A673 (cell line): Measurements from ENCODE around the gene TSC2. TPM values are rescaled to one million over a fixed set of nuclear protein-coding genes. Genes with fewer than 3 reads are reported as not detected.
A peak's percentile ranks its signal among the peaks of the same experiment; 100 is the strongest.

Experiments used
- BruUV-seq: library from RNA; stranded (reverse); fragments of 400-500 nt; replicated peaks from 2 replicates; lab custom pipeline; 2021; lab: Mats Ljungman, UMichigan
- CTCF ChIA-PET: fragments of 300-600 bp; sonication (Branson Sonifier 250); formaldehyde crosslinking; loops from one replicate; lab custom pipeline; 2022; ENCODE audit warnings: antibody characterized with exemption; lab: Charles Lee
- POLR2A ChIA-PET: fragments of 300-600 bp; sonication (Branson Sonifier 250); formaldehyde crosslinking; loops from one replicate; lab custom pipeline; 2022; ENCODE audit warnings: antibody characterized with exemption; ENCODE audit not compliant: low non-redundant PET; lab: Charles Lee
- DNase-seq: peaks from one replicate; pipeline ENCODE4 v3.0.0-alpha.2; 2015; ENCODE audit warnings: low spot score
- H3K27ac ChIP-seq: fragments of 200-600 bp; sonication (generic); 2 replicates; pipeline ENCODE4 v1.5.1; 2016; ENCODE audit warnings: mixed run types, low read depth, mild to moderate bottlenecking, mixed read lengths, antibody characterized with exemption, low read length; ENCODE audit not compliant: poor library complexity, severe bottlenecking
- H3K27me3 ChIP-seq: fragments of 200-600 bp; sonication (generic); replicated peaks from 2 replicates; pipeline ENCODE4 v1.6.1; 2017; ENCODE audit warnings: mixed run types, low read depth, mild to moderate bottlenecking, mixed read lengths, antibody characterized with exemption, low read length; ENCODE audit not compliant: insufficient read depth, poor library complexity
- H3K36me3 ChIP-seq: fragments of 200-600 bp; sonication (generic); 2 replicates; pipeline ENCODE4 v1.6.1; 2016; ENCODE audit warnings: mixed run types, mild to moderate bottlenecking, mixed read lengths, antibody characterized with exemption, low read length; ENCODE audit not compliant: insufficient read depth, poor library complexity, severe bottlenecking
- H3K4me1 ChIP-seq: fragments of 200-600 bp; sonication (generic); 2 replicates; pipeline ENCODE4 v1.6.1; 2017; ENCODE audit warnings: mixed run types, mild to moderate bottlenecking, mixed read lengths, antibody characterized with exemption, low read length; ENCODE audit not compliant: insufficient read depth, poor library complexity, severe bottlenecking
- H3K4me3 ChIP-seq: fragments of 200-600 bp; sonication (generic); 2 replicates; pipeline ENCODE4 v1.5.1; 2016; ENCODE audit warnings: low read depth, mixed run types, mild to moderate bottlenecking, mixed read lengths, low read length; ENCODE audit not compliant: poor library complexity, severe bottlenecking
- H3K9me3 ChIP-seq: fragments of 200-600 bp; sonication (generic); 2 replicates; pipeline ENCODE4 v1.6.1; 2016; ENCODE audit warnings: mixed run types, low read depth, mild to moderate bottlenecking, mixed read lengths, antibody characterized with exemption, low read length; ENCODE audit not compliant: poor library complexity, severe bottlenecking
- CTCF ChIP-seq: fragments of 300-800, 200-600 bp; sonication (generic); conservative IDR thresholded peaks from 2 replicates; pipeline ENCODE4 v1.5.1; 2017; ENCODE audit warnings: low read depth, mild to moderate bottlenecking, antibody characterized with exemption, low read length, moderate library complexity, mixed read lengths
- EZH2 ChIP-seq: fragments of 200-600 bp; sonication (generic); IDR thresholded peaks from 2 replicates; pipeline ENCODE4 v1.6.1; 2017; ENCODE audit warnings: borderline replicate concordance, low read depth, mild to moderate bottlenecking, mixed read lengths, antibody characterized with exemption, low read length; ENCODE audit not compliant: poor library complexity, severe bottlenecking
- intact Hi-C: fragments of 100-400 bp; cut with micrococcal nuclease; formaldehyde crosslinking; loops from one replicate; pipeline ENCODE4 v1.10.0; 2022; ENCODE audit not compliant: unreplicated experiment
- total RNA-seq: library from RNA; stranded (reverse); gene quantifications from 2 replicates; pipeline ENCODE4 v1.2.3, GENCODE V29; 2021

Gene TSC2
- total RNA-seq, 1 experiment from 2014 or later = 125 TPM

GRCh38 chr16:2039274-2040031 lies 8.3 kb upstream of the TSC2 start:
- intact Hi-C loops = no loop called here
- peak; percentile 43 for DNase-seq
- POLR2A ChIA-PET = no interaction called here
- Histone ChIP-seq H3K4me3 (no peak overlapping the region), H3K4me1 (peaks cover 34% of the 10 kb centered on the region), H3K27ac (peak overlapping the region; percentile 54), H3K36me3 (peaks cover 4% of the 10 kb centered on the region), H3K9me3 (no peaks in the 10 kb centered on the region), H3K27me3 (no peaks in the 10 kb centered on the region)
- no TSS peak for BruUV-seq
- TF ChIP-seq EZH2 (no peak), CTCF (no peak)
- CTCF ChIA-PET = no interaction called here

GRCh38 chr16:2040041-2040786 lies 7.6 kb upstream of the TSC2 start:
- Histone ChIP-seq H3K36me3 (peaks cover 4% of the 10 kb centered on the region), H3K9me3 (no peaks in the 10 kb centered on the region), H3K4me3 (no peak overlapping the region), H3K4me1 (peaks cover 34% of the 10 kb centered on the region), H3K27me3 (no peaks in the 10 kb centered on the region), H3K27ac (peak overlapping the region; percentile 37)
- BruUV-seq = no TSS peak
- CTCF ChIA-PET = no interaction called here
- no peak for DNase-seq
- intact Hi-C loops = no loop called here
- TF ChIP-seq CTCF (no peak), EZH2 (no peak)
- POLR2A ChIA-PET = no interaction called here

- POLR2A ChIA-PET = no interaction called here
- no peak for DNase-seq
- no TSS peak for BruUV-seq
These were observed 6.8 kb upstream of the TSC2 start for GRCh38 chr16:2040787-2041522.

More at GRCh38 chr16:2040787-2041522, 6.8 kb upstream of the TSC2 start:
- intact Hi-C loops = no loop called here
- Histone ChIP-seq H3K9me3 (no peaks in the 10 kb centered on the region), H3K36me3 (peaks cover 4% of the 10 kb centered on the region), H3K4me3 (no peak overlapping the region), H3K4me1 (peaks cover 27% of the 10 kb centered on the region), H3K27me3 (no peaks in the 10 kb centered on the region), H3K27ac (no peak overlapping the region)
- CTCF ChIA-PET = no interaction called here
- no peak for TF ChIP-seq EZH2
- no peak for TF ChIP-seq CTCF
